ENCODE data around the gene ZCWPW2.

- TF ChIP-seq CTCF (IDR thresholded peaks at IDR 0.05) (no peak), POLR2A (IDR thresholded peaks at IDR 0.05) (no peak)
Measured at GRCh38 chr3:28544831-28545230, 196.3 kb downstream of the ZCWPW2 start.
